ENCODE results near the gene ZNF282. TPM values are rescaled to one million over a fixed set of nuclear protein-coding genes. Genes with fewer than 3 reads are reported as not detected.

The ZNF282 gene
- polyA plus RNA-seq (ENCODE audit: insufficient read length in 10 of 10), result 10 to 100 TPM; 12.1 to 18.9 (median 17.0) TPM
- long read RNA-seq, donor 1, transcript ZNF282-204 (8 exons, 3,722 nt), result major isoform, 6 of 7 reads
- long read RNA-seq, donor 1, partial matches to known transcripts, result 0 of 7 reads
- long read RNA-seq, donor 1, other reads (novel, unspliced or antisense), result 0 of 7 reads
- long read RNA-seq, donor 2, partial matches to known transcripts, result 0 of 1 reads
- long read RNA-seq, donor 2, other reads (novel, unspliced or antisense), result 0 of 1 reads
- long read RNA-seq, donor 3, result 0 reads
- long read RNA-seq, donor 4, partial matches to known transcripts, result 0 of 1 reads
- long read RNA-seq, donor 4, other reads (novel, unspliced or antisense), result 0 of 1 reads
- long read RNA-seq, donor 5, transcript ZNF282-204 (8 exons, 3,722 nt), result major isoform, 5 of 5 reads
- long read RNA-seq, donor 5, partial matches to known transcripts, result 0 of 5 reads
- long read RNA-seq, donor 5, other reads (novel, unspliced or antisense), result 0 of 5 reads
- long read RNA-seq, donor 6, partial matches to known transcripts, result 0 of 1 reads
- long read RNA-seq, donor 6, other reads (novel, unspliced or antisense), result 0 of 1 reads
- long read RNA-seq, donor 7, partial matches to known transcripts, result 9 of 11 reads
- long read RNA-seq, donor 7, other reads (novel, unspliced or antisense), result 0 of 11 reads
- long read RNA-seq, donor 8, partial matches to known transcripts, result 0 of 2 reads
- long read RNA-seq, donor 8, other reads (novel, unspliced or antisense), result 0 of 2 reads
- long read RNA-seq, donor 9, partial matches to known transcripts, result 0 of 1 reads
- long read RNA-seq, donor 9, other reads (novel, unspliced or antisense), result 0 of 1 reads

DNA sequence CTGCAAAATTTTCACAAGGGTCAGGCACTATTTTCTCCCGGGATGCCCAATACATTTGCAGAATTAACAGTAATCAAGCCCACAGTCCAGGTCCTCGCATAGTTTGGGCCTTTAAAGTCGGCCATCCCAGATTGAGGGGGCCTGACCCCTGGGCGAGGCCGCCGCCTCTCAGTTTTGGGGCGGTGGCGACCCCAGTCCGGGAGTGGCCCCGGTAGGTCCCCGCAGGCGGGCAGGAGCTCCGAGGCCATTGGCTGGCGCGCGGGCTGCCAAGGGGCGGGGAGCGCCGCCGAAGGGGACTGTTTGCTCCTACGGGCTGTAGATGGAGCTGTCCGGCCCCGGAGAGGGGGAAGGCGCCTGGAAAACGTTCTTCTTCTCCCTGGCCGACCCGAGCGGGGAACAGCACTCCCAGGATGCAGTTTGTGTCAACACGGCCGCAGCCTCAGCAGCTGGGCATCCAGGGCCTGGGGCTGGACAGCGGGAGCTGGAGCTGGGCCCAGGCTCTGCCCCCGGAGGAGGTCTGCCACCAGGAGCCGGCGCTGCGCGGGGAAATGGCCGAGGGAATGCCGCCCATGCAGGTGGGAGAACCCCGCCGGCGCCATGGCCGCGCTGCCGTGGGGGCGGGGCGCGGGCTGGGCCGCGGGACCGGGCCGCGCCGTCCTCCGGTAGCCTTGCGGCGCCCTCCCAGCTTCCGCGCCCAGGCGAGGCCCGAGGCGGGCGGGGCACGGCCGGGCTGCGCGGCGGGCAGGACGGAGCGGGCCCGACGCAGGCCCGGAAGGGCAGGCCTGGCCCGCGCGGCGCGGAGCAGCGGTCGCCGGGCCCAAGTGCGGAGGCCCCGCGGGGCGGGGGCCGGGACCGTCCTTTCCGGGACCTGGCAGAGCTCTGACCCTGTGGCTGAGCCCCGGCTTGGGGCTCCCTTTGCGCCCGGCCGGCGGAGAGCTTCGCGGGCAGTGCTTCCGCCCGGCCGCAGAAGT, at the start of gene ZNF282:
Gene ZNF282 (plus strand): TSS at position 367 of the 971 bp plus-strand sequence. CDS start 44 bp downstream, at position 411.
- DNase-seq, result peak; percentile 88 to 96 (median 88)

DNA sequence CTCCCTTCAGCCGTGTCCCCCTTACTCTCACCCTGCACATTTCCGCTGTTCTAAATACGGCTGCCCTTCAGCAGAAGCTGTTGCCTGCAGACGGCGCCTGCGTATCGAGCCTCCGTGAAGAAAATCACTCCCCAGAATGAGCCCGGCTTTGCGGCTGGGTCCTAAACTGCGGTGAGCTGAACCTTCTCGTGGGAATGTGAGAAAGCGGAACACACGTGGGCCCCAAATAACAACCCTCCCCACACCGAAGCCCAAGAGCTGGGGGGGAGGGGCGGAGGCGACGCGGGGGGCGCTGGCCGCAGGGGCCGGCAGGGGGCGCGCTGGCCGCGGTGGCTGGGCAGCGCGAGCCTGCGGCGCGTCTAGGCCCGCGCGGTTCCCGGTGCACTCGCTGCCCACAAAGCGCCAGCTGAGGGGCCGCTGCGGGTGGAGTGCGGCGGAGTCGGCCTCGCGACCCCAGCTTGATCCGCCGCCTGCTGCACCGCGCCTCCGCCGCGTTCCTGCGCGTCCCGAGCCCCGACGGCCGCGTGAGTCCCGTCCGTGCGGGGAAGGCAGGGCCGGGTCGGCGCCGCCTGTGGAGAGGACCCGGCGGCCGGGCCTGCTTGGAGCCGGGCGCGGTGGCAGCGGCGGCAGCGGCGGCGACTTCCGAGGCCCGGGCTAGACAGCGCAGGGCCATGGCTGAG, 48.1 kb upstream of the ZNF282 start, which contains the start of gene ZNF398:
Gene ZNF398 (plus strand): TSS at position 382 of the 680 bp plus-strand sequence. CDS start 290 bp downstream, at position 672.
- DNase-seq, result peak; percentile 84 to 94 (median 87)

DNA sequence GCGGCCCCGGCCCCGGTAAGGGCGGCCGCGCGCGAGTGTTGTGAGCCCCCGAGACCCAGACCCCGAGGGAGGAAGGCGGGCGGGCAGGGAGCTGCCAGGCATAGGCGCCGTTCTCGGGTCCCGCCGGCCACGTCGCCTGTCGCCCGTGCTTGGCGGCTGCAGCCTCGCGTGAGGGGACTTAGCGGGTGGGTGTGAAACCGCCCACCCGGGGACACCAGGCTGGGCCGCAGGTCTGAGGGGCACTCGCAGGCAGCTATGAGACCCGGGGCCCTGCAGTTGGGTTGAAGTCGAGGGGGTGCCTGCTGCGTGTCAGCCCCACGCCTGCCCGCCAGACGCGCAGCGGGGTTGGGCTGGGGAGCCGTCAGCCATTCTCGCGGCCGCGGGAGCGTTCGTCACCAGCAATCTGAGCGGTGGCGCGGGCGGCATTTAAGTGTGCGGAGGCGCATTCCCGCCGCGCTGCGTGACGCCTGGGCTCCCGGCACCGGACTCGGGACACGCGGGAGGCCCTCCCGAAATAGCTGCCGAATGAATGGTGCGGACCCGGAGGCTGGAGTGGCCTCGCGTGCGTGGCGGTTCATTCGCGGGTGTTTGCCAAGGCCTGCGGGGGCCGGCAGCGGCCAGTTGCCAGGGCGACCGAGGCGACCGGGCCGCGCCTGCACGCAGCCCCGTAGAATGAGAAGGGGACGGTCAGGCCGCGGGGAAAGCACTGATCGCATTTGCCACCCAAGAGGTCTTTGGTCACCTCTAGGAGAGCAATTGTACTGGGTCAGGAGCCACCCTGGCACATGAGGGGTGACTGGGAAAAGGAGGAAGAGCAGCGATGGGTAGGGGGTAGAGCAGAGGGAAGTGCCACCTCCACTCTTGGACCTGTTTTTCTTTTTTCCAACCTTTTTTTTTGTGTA, 47.3 kb upstream of the ZNF282 start:
- peak in 2 of 3 donors; percentile 56 to 83 for DNase-seq

DNA sequence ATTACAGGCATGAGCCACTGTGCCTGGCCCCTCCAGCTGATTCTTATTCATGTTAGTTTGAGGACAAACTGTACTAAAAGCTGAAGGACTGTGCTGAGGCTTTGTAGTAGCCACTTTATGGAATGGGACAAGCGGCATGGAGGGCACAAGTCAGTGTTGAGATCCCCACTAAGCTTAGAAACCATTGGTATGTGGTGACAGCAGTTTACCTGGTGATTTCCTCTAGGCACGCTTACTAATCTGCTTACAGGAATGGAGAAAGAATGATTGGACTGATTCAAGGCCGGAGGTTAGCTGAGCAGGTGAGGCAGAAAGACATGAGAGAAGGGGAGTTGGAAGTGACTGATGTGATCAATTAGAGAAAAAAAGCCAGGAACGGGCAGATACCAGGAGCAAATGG, 44.4 kb upstream of the ZNF282 start:
- no peak for DNase-seq

DNA sequence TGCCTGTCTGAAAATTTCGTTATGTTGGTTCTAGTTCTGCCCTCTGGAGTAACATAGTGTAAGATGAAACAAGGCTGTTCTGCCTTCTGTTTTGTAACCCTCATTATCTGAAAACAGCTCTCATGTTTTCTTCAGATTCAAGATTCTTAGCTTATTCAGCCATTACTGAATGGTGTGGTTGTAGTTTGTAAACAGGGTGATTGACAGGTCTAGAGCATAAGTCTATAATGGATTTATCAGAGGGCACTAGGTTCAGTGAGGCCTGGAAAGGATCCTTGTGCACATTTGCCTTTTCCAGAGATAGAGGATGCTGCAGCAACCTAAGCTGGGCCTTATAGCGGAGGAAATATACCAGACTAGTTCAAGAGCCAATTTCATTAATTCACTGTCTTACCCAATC, 42.0 kb upstream of the ZNF282 start:
- DNase-seq, result no peak

DNA sequence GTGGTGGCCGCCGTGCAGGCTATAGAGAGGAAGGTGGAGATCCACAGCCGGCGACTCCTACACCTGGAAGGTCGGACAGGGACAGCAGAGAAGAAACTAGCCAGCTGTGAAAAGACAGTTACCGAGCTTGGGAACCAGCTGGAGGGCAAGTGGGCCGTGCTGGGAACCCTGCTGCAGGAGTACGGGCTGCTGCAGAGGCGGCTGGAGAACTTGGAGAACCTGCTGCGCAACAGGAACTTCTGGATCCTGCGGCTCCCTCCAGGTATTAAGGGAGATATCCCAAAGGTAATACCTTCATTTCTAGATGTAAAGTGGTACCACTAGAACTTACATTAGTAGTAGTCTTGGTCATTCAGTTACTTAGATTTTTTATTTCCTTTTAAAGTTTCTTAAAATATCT, 41.3 kb upstream of the ZNF282 start:
- DNase-seq, result no peak

DNA sequence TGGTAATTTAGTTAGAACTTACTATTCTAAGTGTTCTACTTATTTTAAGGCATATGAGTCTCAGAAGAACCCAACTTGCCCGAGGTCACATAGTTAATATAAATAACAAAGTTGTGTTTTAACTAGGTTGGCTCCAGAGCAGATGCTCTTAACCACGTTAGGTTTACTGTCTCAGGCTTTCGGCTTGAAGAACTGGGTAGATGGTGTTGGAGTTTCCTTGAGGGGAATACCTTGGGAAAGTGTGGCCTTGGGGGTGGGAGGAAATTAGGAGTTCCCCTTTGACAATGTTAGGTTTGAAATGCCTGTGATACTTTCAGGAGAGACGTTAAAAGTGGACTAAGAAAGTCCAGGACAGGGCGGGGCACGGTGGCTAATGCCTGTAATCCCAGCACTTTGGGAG, 38.4 kb upstream of the ZNF282 start:
- DNase-seq, result no peak

DNA sequence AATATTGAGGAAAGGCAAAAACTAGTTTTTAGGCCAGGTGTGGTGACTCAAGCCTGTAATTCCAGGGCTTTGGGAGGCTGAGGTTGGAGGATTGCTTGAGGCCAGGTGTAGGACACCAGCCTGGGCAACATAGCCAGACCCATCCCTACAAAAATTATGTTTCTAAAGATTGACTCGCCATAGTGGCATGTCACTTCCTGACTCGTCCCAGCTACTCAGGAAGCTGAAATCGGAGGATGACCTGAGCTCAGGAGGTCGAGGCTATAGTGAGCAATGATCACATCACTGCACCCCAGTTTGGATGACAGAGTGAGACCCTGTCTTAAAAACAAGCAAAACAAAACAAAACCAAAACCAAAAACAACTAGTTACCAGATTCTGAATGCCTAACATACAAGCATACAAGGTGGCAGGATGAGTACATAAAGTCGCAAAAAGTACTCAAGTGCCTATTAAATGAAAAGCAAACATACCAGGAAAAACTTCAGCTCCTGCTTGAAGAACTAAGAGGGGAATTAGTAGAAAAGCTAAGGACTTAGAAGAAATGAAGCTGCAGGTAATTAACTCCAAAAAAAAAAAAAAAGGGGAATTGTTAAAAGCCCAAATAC, 34.0 kb upstream of the ZNF282 start:
- DNase-seq, result no peak

DNA sequence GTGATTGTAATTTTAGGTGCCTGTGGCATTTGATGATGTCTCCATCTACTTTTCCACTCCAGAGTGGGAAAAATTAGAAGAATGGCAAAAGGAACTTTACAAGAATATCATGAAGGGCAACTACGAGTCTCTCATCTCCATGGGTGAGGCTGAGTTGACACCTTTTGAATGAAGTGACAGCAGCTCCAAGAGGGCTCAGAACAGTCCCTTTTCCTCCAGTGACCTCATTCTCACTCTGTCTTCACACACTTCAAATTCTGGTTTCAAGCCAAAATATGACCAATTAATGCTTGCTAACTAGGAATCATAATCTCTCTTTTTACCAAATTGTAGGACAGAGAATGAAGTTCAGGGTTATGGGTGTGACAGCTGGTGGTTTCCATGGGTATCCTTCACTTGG, 29.2 kb upstream of the ZNF282 start:
- no peak for DNase-seq

DNA sequence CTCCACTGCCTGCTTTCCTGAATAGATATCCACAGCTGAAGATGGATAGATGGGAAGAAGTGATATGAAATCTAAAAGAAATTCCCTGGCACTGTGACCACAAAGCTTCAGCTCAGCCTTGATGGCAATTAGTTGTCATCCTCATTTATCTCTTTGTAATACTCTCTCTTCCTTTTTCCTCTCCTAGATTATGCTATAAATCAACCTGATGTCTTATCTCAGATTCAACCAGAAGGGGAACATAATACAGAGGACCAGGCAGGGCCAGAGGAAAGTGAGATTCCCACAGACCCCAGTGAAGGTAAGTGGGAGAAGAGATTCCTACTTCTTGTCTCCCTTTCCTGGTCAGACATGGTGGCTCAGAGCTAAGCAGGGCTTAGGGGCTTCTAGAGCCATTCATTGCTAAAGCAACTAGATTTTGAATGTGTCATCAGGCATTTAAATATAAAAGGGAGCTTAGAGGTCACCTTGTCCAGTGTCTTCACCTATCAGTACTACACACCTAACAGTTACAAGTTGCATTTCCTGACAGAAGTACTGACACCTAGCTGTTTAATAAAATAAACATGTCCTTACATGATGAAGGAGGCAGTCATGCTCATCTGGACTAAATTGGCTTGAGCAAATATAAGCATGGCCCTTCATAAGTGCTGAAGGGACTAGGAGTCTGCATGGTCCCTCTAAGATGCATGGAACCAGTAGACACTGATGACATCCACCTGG, 28.6 kb upstream of the ZNF282 start:
- no peak for DNase-seq

DNA sequence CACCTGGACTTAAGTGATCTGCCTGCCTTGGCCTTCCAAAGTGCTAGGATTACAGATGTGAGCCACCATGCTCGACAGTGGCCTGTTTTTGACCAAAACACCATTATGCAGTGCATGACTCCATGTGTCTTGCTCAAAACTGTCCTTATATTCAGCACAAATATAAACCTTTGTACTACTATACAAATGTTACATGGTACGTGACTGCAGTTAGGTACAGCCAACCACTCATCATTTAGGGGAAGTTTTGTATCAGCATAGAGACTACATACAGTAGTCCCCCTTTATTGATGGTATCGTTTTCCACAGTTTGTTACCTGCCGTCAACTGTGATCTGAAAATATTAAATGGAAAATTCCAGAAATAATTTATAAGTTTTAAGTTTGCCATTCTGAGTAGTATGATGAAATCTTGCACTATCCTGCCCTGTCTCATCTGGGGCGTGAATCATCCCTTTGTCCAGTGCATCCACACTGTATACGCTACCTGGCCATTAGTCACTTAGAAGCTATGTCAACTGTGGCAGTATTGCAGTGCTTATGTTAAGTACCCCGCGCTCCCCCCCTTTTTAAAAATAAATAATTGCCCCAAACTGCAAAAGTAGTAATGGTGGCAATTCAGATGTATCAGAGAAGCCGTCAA, 23.3 kb upstream of the ZNF282 start:
- DNase-seq, result no peak

DNA sequence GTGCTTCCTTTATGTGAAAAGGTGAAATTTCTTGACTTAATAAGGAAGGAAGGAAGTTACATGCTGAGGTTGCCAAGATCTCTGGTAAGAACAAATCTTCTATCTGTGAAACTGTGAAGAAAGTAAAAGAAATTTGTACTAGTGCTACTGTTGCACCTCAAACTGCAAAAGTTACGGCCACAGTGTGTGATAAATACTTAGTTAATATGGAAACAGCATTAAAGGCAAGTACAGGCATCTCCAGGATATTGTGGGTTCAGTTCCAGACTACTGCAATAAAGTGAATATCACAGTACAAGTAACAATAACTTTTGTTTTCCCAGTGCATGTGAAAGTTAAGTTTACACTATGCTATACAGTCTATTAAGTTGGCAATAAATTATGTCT, 22.8 kb upstream of the ZNF282 start:
- DNase-seq, result no peak

DNA sequence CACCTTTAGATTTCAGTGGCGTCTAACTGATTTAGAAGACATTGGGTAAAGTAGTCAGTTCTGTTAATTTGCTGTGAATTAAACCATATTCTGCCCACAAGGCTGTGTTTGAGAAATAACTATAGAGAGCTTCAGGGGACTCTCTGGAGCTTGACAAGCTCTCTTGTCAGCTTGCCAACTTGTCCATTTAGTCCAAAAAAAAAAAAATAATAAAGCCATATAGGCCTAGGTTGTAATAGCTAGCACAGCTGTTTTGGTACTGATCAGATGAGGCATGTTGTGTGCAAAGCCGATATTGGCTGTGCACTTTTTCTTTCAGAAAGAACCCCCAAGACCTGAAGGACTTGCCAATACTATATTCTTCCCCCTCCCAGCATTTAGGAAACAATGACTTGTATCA, 20.2 kb upstream of the ZNF282 start:
- no peak for DNase-seq

DNA sequence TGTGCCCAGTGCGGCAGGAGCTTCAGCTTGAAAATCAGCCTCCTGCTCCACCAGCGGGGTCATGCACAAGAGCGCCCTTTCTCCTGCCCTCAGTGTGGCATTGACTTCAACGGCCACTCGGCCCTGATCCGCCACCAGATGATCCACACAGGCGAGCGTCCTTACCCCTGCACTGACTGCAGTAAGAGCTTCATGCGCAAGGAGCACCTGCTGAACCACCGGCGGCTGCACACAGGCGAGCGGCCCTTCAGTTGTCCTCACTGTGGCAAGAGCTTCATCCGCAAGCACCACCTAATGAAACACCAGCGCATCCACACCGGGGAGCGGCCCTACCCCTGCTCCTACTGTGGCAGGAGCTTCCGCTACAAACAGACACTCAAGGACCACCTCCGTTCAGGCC, 16.1 kb upstream of the ZNF282 start:
- no peak for DNase-seq

DNA sequence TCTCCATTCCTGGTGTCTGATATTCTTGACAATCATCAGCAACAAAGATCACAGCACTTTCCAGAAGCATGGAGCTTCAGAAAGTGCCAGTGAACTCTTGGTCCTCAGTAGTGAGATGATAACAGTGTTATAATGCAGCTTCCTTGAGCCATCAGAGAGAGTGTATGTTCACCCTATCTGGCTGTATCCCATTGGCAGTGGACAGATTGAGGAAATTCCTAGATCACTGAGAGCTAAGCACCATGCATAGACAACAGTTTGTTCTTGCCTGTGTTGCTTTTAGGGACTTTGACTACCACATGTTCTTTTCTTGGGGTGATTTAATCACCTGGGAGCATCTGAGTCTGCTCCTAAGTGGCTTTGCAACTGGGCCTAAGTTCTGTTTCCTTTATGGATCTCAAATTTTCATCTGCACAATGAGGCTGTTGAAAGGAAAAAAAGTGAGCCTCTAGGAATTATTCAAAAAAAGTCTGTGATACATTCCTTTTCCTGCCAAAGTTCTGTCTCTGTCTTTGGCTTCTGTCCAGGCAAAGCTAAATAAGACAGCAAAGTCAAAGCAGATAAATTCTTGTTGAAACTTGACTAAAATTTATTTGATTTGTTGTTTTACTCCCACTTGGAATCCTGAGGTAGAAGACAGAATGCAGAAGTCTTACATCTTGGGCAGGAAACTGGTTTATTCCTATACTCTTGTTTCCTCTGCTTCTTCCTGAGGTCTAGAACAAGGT, 14.5 kb upstream of the ZNF282 start:
- DNase-seq, result no peak

DNA sequence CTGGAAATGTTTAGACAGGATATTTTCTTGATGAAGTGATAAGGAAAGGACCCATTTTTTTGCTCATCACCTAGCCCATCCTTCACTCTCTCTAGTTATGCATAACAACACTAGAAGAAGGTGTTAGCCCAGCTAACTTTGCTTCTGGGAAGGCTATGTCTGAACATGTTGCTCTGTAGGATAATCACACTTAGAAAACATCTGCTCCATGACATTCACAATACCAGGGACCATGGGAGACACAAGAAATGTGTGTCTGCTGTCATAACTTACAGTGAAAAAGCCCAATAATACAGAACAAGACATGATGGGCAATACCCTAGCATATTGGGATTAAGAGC, 13.9 kb upstream of the ZNF282 start:
- no peak for DNase-seq

DNA sequence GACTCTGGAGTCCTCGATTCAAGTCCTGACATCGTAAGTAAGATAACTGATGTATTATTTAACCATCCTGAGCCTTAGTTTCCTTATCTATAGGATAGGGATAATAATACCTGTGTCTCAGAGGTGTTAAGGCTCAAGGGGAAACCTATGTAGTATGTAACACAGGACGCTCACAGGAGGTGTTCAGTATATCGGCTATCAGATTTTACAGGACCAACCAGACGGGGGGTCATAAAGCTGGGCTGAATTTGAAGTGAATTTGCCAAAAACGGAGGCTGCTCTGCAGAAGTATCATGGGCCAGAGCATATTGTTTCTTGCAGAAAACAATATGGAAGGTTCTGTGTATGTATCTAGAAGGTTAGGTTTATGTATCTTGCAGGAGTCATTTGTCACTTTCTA, 11.1 kb upstream of the ZNF282 start:
- DNase-seq, result no peak

DNA sequence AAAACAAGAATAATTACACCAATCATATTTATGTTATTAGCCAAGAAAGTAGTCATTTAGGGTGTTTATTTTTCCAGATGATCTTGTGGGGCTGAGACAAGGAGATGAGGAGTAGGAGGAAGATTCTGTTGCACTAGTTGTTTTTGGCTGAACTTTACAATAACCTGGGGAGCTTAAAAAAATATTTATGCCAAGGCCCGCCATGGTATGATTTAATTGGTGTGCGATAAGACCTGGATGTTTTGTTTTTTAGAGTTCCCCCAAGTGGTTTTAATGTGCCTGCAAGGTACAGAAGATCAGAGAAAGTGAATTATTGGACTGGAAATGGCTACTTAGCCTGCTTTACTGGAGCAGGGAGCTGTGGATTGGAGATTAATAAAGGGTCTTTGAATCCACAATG, 7.1 kb upstream of the ZNF282 start:
- DNase-seq, result no peak
